ENCODE results near the gene GAST.

GRCh38 chr17:41722231-41722630 is 10.1 kb downstream of the GAST start:
- TF ChIP-seq JUND (IDR thresholded peaks at IDR 0.05) (no peak), EGR1 (IDR thresholded peaks at IDR 0.05; ENCODE audit: low read depth) (no peak), CTCF (IDR thresholded peaks at IDR 0.05 in 2 of 3, conservative IDR thresholded peaks at IDR 0.05 in 1 of 3; ENCODE audit: borderline replicate concordance in 1 of 3, insufficient read depth in 1 of 3, low read depth in 2 of 3, low read length in 2 of 3) (no peak)

Data from HCT116 (cell line).